ENCODE results near the gene NBPF20.
"Not testable (repeated sequence)": the region's sequence is repeated elsewhere in the genome, so short reads cannot be mapped to it uniquely, and the experiment has no call there.

The NBPF20 gene

DNA sequence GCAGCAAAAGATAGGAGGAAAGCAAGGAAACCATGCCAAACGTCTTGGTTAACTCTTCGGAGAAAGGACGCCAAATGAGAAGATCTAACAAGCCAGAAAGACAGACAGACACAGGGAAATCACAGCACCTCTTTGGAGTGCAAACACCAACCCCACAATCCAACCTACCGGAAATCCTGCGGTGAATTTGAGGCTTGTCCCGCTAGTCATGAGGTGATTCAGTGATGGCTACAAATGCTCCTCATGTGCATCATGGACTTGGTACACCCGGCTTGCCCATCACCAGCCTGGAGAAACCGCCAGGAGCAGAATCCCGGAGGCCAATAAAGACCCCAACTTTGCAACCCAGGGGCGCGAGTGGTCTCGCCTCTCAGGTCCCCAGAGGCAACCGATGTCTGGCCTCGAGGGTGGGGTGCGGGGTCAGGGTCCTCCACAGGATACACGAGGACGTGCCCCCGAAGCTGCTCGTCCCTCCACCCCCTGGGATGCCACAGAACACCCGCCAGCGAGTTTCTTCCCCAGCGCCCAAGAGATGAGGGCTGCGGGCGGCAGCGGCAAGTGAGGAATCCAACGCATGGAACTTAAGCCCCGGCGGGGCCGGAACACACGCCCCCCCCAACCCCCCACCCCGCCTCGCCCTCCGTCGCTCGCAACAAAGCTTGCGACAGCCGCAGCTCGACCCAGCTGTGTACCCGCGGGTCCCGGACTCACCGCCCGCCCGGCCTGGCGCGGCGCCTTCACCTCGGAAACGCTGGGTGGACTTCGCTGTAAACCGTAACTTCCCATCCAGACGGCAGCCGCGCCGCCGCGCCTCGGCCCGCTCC, 579 bp downstream of the NBPF20 start:
- in situ Hi-C loops (cut with HindIII; ENCODE audit: low sequenced_read_pairs) = not testable (repeated sequence)

DNA sequence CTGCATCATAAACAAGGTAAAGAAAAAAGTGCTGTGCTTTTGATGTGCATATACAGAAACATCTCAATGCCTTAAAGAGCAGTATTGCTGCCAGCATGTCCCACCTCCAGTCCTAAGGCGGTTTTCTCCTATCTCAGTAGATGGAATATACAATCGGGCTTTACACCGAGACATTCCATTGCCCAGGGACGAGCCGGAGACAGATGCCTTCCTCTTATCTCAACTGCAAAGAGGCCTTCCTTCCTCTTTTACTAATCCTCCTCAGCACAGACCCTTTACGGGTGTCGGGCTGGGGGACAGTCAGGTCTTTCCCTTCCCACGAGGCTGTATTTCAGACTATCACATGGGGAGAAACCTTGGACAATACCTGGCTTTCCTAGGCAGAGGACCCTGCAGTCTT, 10.3 kb downstream of the NBPF20 start:
- in situ Hi-C loops (cut with HindIII; ENCODE audit: low sequenced_read_pairs) = not testable (repeated sequence)

DNA sequence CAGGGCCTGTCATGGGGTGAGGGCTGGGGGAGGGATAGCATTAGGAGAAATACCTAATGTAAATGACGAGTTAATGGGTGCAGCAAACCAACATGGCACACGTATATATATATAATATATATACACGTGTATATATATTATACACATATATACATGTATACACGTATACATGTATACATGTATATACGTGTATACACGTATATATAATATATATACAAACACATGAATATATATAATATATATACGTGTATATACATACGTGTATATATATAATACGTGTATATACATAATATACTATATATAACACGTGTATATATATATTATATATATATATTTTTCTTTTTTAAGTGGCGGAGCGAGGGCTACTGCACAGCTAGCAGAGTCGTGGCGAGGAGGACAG, 18.1 kb downstream of the NBPF20 start:
- in situ Hi-C loops (cut with HindIII; ENCODE audit: low sequenced_read_pairs) = not testable (repeated sequence)

DNA sequence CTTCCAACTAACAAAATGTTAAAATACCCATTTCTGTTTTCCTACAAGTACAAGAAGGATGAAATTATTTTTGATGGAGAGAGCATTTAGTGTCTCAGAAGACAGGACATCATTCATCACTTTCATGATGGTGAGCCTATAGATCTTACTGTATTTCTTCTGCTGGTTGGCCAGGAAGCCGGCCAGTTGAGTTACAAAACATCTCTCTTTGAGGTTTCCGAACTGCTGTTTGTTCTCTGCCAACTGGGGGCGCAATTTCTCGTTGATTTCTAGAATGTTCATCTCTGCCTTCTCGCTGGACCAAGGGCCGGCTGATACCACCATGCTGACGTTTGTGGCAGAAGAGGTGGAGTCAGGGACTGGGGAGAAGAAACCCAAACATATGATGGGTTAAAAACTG, 20.5 kb downstream of the NBPF20 start:
- in situ Hi-C loops (cut with HindIII; ENCODE audit: low sequenced_read_pairs) = not testable (repeated sequence)

DNA sequence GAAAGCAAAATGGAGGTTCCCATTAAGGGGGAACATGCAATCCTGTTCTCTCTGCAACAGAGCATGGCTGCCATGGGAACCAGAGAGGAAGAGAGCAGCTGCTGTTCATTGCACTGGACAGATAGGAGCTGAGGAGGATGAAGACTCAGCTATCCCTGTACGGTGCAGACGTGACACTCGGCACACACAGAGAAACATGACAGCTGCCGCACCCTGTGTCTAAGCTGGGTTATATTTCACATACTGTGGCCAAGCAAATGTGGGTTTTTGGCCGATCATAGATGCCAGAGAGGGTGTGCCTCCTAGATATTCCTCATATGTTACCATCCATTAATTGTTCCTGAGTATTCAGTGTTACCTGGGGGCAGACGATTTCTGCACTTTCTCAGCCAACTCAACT, 24.7 kb downstream of the NBPF20 start:
- in situ Hi-C loops (cut with HindIII; ENCODE audit: low sequenced_read_pairs) = not testable (repeated sequence)

Data from endothelial cell of hepatic sinusoid (primary cell).